GM20431 (cell line): Measurements from ENCODE around the gene TM6SF1.
"Not testable (repeated sequence)": the region's sequence is repeated elsewhere in the genome, so short reads cannot be mapped to it uniquely, and the experiment has no call there.

ENCODE experiments used
- in situ Hi-C: fragments of 300-500 bp; cut with MseI, MboI; formaldehyde crosslinking; loops from one replicate; pipeline ENCODE4 v1.15.0; 2020; ENCODE audit warnings: low sequenced_read_pairs; ENCODE audit not compliant: unreplicated experiment

The TM6SF1 gene

GRCh38 chr15:83085864-83086552 lies 21.4 kb upstream of the TM6SF1 start:
- in situ Hi-C loops: not testable (repeated sequence)

DNA sequence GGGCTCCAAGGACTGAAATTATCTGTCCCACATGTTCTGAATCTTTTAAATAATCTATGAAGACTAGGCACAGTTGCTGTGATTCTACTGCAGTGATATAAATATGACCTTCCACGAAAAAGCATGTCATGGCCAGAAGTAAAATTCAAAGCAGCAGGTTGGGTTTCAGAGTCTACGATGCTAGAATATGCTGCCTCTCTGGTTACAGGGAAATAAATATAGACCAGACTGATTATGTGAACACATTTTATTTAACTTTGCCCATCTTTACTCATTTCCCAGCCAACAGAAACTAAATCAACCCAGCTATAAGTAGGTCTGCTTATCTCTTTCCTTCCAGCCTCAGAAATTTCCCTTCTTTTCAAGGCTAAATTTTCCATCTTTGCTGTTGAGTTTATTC lies 19.9 kb upstream of the TM6SF1 start:
- in situ Hi-C loops: no loop called here

DNA sequence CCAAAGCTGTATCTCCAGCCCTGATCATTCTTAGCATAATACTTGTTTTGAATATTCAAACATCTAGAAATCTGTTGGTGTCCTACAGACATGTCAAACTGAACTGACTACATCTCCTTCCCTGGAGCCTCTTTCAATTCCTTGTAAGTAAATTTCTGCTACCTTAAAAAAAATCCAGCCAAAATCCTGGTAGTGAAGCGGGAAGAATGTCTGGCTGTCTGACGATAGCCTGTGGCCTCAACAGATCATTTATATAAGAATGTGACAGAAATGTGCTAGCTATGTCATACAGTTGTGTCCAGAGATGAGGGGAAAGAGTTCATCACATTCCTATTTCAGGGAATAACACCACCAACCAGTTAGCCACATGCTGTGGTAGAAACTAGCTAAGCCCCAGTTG lies 18.6 kb upstream of the TM6SF1 start:
- in situ Hi-C loops: no loop called here

- in situ Hi-C loops: no loop called here
Observed at GRCh38 chr15:83090465-83090864, 17.0 kb upstream of the TM6SF1 start.

- in situ Hi-C loops: not testable (repeated sequence)
Observed at GRCh38 chr15:83091965-83092308, 15.5 kb upstream of the TM6SF1 start.

GRCh38 chr15:83092309-83092976 lies 15.0 kb upstream of the TM6SF1 start:
- in situ Hi-C loops: no loop called here

GRCh38 chr15:83094583-83094982 lies 12.9 kb upstream of the TM6SF1 start:
- in situ Hi-C loops: no loop called here

GRCh38 chr15:83098079-83098478 lies 9.4 kb upstream of the TM6SF1 start:
- in situ Hi-C loops: no loop called here

DNA sequence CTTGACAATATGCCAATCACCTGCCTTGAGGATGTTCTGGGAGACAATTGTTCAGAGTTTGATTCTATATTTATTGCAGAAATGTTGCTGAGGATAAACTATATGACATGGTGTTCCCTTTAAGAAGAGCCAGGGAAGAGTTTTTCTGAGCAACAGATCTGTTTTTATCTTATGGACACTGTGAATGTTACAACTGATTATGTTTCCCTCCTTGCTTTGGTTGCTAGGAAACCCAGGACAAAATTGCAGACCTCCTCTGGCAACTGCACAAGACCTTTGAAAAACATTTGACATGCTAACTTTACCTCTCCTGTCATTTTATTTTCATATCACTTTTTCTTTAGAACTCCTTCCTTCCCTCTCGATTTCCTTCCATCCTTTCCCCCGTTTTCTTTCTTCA lies 8.2 kb upstream of the TM6SF1 start:
- in situ Hi-C loops: no loop called here

- in situ Hi-C loops: no loop called here
Observed at GRCh38 chr15:83100097-83100646, 7.3 kb upstream of the TM6SF1 start.

GRCh38 chr15:83102346-83102745 lies 5.1 kb upstream of the TM6SF1 start:
- in situ Hi-C loops: no loop called here

GRCh38 chr15:83104141-83104540 lies 3.3 kb upstream of the TM6SF1 start:
- in situ Hi-C loops: no loop called here

DNA sequence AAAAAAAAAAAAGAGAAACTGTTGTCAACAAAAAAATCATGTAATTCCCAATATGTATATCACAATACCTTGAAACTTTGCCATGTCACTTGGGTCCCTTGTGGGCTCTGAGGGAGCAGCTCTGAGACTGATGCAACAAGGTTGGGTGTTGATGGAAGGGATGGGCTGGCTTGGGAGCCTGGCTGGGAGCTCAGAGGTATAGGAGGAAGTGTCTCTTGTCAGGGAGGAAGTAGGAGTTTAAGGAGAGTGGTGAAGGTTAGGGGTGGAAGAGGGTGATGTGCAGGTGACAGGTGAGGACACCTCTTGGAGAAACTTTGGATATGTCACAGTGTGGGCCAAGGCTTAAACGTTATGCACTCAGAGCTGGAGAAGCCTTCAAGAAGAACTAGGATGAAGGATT lies 2.0 kb upstream of the TM6SF1 start:
- in situ Hi-C loops: no loop called here

DNA sequence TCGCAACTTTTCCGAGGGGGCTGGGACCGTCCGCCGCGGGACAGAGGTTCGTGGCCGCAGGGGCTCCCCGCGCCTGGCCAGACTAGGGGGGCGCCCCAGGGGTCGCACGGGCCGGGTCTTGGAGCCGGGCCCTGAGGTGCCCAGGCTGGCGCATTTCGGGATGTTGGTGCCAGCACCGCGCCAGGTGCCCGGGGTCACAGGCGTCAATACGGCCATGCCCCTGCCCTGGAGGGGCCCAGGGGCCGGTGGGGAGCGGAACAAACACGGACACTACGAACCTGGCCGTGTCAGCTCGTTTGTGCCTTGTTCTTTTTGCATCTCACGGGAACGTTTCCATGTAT lies 366 bp downstream of the TM6SF1 start:
- in situ Hi-C loops: no loop called here

- in situ Hi-C loops: no loop called here
Observed at GRCh38 chr15:83108266-83109219, 1.1 kb downstream of the TM6SF1 start.

GRCh38 chr15:83109532-83109931 lies 2.1 kb downstream of the TM6SF1 start:
- in situ Hi-C loops: no loop called here

DNA sequence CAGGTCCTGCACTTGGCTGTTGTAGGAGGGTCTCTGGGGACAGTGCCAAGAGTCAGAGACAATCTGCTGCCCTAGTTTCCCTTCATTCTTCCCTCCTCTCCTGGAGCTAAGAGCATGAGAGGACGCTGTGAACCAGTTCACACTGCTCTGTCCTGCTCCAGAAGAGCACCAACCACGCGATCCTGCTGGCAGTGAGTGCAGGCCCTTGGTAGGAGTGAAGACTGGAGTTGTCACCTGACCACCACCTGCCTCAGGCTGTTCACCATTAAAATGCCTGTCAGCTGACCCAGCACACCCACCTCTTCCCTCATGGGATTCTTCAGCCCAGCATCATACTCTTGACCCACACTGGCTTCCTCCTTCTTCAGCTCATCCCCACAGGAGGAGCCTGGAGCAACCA lies 2.9 kb downstream of the TM6SF1 start:
- in situ Hi-C loops: no loop called here

- in situ Hi-C loops: no loop called here
Observed at GRCh38 chr15:83111149-83111548, 3.7 kb downstream of the TM6SF1 start.

DNA sequence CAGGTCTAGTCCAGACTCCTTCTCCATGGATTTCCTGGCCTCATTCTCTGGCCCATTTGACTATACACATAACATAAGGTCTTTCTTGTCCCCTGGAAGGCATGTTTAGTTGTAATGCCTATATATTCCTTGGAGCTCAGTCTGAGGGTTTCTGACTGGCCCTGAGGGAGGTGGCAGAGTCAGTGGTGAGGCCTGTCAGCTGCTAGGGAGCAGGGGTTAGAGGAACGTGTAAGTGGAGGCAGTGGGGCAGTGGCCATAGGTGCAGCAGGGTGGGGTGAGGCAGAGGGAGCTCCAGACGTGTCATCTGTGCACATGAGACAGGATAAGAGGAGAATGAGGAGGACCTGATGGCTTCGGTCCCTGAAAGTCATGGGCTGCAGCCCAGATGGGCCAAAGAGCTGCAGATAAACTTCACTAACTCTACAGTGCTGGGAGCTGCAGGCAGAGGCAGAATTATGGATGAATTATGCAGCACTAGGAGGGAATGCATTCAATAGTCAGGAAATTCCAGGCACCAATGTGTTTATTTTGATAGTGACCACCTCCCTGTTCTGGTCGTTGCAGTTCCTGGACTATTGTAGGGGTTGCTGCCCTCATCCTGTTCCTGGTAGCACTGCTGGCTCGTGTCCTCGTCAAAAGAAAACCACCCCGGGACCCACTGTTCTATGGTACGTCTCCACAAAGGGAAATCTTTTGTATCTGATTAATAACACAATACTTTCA lies 4.9 kb downstream of the TM6SF1 start:
- in situ Hi-C loops: no loop called here

DNA sequence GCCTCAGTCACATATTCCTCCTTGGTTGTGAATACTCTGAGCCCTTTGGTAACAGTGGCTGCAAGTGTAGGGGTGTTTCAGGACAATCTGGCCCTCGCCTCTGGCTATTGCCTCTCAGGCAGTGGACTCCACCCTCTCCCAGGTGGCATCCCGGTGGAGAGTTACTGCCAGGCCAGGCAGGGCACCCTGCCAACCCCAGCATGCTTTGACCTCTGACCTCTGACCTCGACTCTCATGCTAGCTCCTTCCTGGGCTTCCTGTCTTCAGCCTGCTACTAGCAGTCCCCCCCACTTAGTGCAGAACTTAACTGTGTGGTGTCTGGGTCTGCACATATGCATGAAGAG lies 5.5 kb downstream of the TM6SF1 start:
- in situ Hi-C loops: no loop called here
